ENCODE data around the gene SULF2.

SULF2 gene

GRCh38 chr20:47733892-47734291 is 51.4 kb downstream of the SULF2 start:
- DNase-seq: no peak

GRCh38 chr20:47730744-47731143 is 54.5 kb downstream of the SULF2 start:
- no peak for DNase-seq

GRCh38 chr20:47729472-47729871 is 55.8 kb downstream of the SULF2 start:
- DNase-seq: no peak

GRCh38 chr20:47727909-47728361 is 57.3 kb downstream of the SULF2 start:
- DNase-seq: no peak

DNA sequence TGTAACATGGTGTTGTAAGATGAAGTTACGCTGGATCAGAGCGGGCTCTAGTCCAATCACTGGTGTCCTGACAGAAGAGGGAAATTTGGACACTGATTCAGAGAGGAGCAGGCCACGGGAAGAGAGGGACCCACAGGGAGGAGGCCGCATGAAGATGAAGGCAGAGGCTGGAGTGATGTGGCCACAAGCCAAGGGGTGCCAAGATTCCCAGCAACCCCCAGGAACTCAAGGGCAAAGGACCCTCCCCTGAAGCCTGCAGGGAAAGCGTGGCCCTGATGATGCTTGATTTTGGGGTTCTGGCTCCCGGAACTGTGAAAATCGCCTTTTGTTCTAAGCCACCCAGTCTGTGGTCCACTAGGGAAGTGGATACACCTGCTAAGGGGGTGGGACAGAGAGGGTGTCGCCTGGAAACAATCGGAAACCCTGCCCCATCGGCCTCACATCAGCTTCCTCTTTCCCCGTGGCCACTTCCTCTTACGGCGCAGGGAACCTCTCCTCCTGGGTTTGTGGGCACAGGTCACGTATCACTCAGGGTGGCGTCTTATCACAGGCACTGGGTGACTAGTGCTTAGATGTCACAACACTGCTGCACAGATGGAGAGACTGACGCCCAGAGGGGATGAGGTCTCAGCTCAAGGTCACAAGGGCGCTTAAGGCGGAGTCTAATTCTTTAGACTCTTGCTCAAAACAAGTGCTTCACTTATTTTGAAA is 58.0 kb downstream of the SULF2 start:
- no peak for DNase-seq

DNA sequence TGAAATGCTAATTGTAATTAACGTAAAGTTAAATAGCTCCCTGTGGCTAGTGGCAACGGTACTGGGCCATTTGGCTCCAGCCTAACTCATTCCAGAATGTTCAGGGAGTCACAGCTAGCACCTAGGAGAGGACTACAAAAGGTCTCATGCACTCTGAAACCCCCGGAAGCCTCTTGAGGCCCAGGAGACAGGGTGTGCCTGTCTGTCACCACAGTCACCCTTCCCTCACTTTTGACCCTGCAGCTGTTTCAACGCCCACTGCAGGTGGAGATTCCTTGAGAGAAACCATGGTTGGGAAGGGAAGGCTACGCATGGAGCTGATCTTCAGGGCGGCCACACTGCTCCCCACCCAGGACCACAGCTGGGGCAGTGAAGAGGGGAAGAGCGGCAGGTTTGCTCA is 58.6 kb downstream of the SULF2 start:
- no peak for DNase-seq

DNA sequence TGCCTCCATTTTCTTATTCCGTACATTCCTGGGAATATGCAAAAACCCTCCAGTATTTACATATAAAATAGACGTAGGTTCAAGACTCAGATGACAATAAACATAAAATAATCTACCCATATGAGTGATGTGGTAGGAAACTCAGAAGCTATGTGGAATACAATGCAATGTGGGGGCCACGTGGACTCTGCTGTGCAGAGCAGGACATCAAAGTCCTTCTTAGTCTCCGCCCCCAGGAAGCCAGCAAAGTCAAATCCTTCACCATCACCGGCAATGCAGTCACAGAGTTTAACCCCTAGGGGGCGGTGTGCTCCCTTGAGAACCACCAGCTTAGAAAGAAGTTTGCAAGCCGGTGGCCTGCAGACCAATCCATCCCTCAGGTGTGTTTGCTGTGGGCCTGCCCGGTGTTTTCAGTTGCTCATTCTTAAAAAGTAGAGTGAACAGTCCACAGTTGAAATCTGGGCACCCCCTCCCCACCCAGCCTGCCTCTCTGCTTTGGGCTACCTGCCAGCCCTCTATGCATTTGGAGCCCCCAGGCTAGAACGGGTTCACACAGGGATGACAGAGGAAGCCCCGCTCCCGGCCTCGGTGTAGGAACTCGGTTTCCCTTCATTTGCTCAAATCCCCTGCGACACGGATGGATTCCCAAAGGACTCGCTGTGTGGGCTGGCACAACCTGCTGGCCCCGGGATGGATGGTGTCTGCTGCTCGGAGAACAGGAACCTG is 59.9 kb downstream of the SULF2 start:
- DNase-seq: peak; percentile 71

GRCh38 chr20:47724910-47725247 is 60.4 kb downstream of the SULF2 start:
- peak; percentile 54 for DNase-seq

GRCh38 chr20:47724396-47724795 is 60.9 kb downstream of the SULF2 start:
- DNase-seq: peak; percentile 49

DNA sequence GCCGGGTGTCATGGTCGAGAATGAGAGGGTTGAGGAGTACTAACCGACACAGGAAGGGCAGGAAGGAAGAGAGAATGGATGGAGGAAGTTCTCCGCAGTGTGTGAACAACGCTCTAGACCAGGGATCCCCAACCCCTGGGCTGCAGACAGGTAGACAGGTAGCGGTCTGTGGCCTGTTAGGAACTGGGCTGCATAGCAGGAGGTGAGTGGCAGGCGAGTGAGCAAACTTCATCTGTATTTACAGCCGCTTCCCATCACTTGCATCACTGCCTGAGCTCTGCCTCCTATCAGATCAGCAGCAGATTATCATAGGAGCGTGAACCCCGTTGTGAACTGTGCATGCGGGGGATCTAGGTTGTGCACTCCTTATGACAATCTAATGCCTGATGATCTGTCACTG is 62.0 kb downstream of the SULF2 start:
- no peak for DNase-seq

GRCh38 chr20:47720636-47721427 is 64.4 kb downstream of the SULF2 start:
- DNase-seq: no peak

DNA sequence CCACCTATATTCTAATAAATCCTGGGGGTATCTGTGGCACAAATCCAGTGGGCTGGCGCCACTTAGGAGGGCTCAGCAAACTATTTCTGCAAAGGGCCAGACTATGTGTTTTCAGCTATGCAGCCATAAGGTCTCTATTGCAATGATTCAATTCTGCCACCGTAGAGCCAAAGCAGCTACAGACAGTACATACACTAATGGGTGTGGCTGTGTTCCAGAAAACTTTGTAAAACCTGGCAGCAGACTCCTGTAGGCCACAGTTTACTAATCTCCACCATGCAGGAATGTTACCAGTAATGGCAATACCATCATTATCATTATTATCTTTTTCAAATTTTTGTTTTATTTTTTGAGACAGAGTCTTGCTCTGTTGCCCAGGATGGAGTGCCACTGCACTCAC is 65.7 kb downstream of the SULF2 start:
- DNase-seq: no peak

DNA sequence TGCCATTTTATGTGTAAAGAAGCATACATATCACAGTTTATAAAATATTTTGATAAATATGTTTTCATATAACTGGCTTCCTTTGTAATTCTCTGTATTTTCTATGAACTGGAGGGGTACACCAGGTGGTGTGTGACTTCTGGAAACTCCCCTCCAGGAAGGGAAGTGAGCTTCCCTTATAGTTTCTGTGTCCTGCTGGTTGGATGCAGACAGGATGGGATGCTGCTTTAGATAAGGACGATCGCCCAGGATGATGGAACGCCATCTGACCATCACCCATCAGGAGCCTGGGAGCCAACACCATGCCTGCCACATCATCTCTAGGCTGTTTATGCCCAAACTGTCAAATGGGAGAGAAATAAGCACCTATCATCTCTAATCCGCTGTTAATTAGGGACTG is 66.1 kb downstream of the SULF2 start:
- no peak for DNase-seq

GRCh38 chr20:47718398-47718797 is 66.9 kb downstream of the SULF2 start:
- no peak for DNase-seq

DNA sequence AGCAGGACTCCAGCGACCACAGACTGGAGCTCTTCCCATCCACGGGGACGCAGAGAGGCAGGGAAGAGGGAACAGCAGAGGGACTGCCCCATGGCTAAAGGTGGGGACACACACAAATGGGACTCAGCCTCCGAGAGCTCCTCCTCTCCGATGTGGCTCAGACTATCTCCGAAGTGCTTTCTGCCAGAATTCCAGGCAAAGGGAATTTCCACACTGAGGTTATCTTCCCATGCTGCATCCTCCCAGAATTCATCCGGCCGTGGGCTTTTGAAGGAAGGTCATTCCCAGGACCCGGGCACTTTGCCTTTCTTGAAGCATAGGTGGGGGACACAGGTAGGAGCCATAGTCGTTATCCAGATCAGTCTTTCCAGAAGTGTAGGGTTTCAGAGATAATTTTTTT is 67.9 kb downstream of the SULF2 start:
- DNase-seq: no peak

DNA sequence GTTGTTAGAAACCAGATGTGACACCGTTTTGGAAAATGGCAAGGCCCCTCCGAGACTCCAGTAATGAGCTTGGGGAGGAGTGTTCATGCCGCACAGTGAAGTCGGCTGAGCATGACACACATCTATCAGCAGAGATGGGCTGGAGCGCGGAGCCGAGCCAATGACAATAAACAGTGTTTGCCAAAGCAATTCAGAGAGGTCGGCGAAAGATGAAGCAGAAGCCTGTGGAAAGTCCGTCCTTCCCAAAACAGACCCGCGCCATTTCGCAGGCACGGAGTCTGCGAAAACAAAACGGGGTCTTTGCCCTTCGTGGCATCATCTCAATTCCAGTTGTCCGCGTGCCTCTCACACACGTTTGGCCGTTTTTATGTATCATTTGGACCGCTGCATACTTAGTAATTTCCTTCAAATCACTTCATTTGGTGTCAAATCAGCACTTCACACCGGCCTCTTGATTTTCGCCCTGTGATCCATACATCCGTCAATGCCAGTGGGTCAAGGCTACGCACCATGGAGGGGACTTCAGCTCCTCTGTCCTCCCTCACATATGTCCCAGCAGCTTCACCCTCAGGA is 71.3 kb downstream of the SULF2 start:
- DNase-seq: no peak

DNA sequence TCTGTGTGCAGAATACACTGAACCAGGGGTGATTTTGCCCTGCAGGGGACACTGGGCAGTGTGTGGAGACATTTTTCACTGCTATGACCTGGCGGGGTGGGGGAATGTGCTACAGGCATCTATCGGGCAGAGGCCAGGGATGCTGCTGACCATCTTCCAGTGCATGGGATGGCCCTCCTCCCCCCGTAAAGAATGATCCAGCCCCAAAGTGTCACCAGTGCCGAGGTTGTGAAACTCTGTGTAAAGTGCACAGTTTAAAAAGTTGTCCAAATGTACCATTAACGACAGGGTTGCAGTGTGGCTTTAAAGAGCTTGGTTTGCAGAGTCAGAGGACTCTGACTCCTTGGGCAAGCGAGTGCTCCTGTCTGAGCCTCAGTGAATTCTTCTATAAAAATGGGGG is 72.1 kb downstream of the SULF2 start:
- DNase-seq: no peak

DNA sequence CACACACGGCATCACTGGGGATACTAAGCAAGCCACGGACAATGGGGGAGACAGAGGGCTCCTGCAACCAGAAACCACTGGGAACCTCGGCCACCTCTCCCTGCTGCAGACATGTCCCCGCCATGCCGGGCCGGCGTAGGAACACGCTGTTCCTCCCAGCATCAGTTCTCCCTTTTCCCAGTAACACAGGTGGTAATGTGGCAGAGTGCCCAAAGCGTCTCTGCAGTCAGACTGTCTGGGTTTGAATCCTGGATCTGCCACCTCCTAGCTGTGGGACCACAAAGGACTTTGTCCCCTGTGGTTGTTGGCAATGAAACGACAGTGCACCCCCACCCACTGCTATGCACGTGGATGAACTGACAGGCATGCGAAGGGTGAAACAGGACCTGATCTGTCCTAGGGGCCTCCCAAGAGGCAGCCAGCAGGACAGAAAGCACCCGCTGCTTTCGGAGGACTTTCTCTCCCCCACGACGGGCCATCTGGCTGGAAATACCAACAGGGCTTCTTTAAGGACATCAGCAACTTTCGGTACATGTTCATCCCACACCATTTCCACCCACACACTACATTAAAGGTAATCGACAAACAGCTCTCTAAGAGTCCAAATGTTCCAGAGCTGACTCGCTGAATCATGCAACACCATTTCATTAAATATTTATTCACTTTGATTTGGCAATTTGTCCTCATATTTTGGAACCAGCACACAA is 74.1 kb downstream of the SULF2 start:
- no peak for DNase-seq

- no peak for DNase-seq
Observed at GRCh38 chr20:47710665-47711045, 74.6 kb downstream of the SULF2 start.

- no peak for DNase-seq
Observed at GRCh38 chr20:47708953-47709833, 76.1 kb downstream of the SULF2 start.

DNA sequence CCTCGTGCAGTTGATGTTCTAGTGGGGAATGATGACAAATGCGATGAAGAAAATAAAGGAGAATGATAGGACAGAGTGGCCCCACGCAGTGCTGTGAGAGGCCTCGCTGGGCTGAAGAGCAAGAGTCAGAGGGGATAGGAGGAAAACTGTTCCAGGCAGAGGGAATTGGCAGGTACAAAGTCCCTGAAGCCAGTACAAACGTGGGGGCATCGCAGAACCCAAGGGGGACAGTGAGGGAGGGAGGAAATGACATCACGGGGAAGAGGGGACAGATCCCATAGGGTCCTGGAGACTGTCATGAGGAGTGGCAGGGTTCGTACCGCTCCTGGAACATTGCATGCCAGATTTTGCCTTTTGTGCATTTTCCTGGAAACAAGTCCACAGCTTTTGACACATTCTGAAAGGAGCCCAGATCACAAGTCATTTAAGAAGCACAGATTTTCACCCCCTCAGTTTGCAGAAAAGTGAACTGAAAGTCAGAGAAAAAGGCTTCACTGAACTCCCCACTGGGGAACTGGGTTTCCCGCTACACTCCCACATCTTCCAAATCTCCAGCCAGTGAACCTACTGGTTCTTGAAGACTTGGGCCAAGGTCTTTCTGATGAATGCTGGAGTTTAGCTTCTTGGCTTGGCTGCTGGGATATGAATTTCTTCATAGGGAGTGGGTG is 77.0 kb downstream of the SULF2 start:
- DNase-seq: no peak
